Retinal pigment epithelial cell (primary cell): Measurements from ENCODE around the gene RSPO4.

Experiments
- DNase-seq: peaks from one replicate; pipeline ENCODE4 v3.0.0-alpha.2; 2010; ENCODE audit warnings: low read depth
- H3K4me3 ChIP-seq: 2 replicates; pipeline ENCODE4 v1.5.1; 2011; ENCODE audit warnings: mild to moderate bottlenecking, low read length, control low read depth, moderate library complexity
- CTCF ChIP-seq: conservative IDR thresholded peaks from 2 replicates; pipeline ENCODE4 v1.5.1; 2011; ENCODE audit warnings: low read depth, low read length, control low read depth, inconsistent platforms

Gene RSPO4

GRCh38 chr20:1015181-1015580 is 13.1 kb upstream of the RSPO4 start:
- no peak for DNase-seq
- no peak for TF ChIP-seq CTCF
- no peak overlapping the region for H3K4me3 ChIP-seq

GRCh38 chr20:1014471-1014870 is 12.4 kb upstream of the RSPO4 start:
- no peak overlapping the region for H3K4me3 ChIP-seq
- no peak for TF ChIP-seq CTCF
- no peak for DNase-seq

GRCh38 chr20:1013566-1014340 is 11.6 kb upstream of the RSPO4 start:
- no peak overlapping the region for H3K4me3 ChIP-seq
- no peak for DNase-seq
- no peak for TF ChIP-seq CTCF

- no peak overlapping the region for H3K4me3 ChIP-seq
Observed at GRCh38 chr20:1012359-1013168, 10.5 kb upstream of the RSPO4 start.

GRCh38 chr20:1010659-1011058 is 8.5 kb upstream of the RSPO4 start:
- TF ChIP-seq CTCF, result no peak
- DNase-seq, result no peak
- H3K4me3 ChIP-seq, result no peak overlapping the region

More at GRCh38 chr20:1012359-1013168, 10.5 kb upstream of the RSPO4 start:
- no peak for TF ChIP-seq CTCF
- no peak for DNase-seq

- peak; percentile 8 for DNase-seq
- TF ChIP-seq CTCF, result no peak
- H3K4me3 ChIP-seq, result no peak overlapping the region
Observed at GRCh38 chr20:1005452-1006027, 3.4 kb upstream of the RSPO4 start.
